Measurements from ENCODE around the gene IP6K2. TPM values are rescaled to one million over a fixed set of nuclear protein-coding genes. Genes with fewer than 3 reads are reported as not detected.

The IP6K2 gene
- total RNA-seq, 1 experiment from 2014 or later: 54.1 TPM

- DNase-seq (ENCODE audit: low read depth): no peak
Measured at GRCh38 chr3:48641396-48641795, 75.6 kb downstream of the IP6K2 start.

DNA sequence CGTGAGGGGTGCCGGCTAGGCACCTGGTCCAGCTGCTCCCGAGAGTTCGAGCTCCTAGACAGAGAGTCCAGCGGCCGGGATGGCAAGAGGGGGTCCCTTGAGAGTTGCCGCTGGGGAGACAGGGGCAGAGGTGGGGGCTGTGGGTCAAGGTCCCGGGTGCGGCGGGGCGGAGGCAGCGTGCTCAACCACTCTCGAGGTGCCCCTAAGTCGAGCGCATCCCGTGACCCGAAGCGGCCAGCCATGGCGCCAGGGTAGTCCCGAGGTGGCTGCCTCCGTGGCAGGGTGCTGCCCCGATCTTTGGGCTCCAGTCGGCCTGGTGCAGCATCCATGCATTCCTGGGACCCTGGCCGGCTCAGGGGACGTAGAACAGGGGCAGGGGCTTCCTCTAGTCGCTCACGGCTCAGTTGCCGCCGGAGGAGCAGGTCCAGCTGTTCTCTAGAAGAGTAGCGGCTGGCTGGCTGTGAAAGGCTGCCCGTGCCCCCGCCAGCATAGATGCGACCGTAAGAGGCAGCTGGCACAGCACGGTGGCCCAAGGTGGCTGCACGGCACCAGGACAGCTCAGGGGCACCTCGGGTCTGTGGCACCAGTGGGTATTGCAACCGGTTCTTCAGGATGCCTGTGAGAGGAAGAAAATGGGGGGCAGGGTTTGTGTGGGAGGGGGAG is 76.9 kb downstream of the IP6K2 start:
- no peak for DNase-seq (ENCODE audit: low read depth)

Other genes starting within 250 kb of the IP6K2 start
- 282 and 311 TPM in 2 replicates for gene SHISA5, start 213.0 kb downstream of the IP6K2 start, total RNA-seq (2014; rRNA removed; shearing (Covaris generic))
- gene PFKFB4, start 160.4 kb downstream of the IP6K2 start, total RNA-seq (2014; rRNA removed; shearing (Covaris generic)): 19.5 and 31.0 TPM in 2 replicates
- gene UCN2, start 153.4 kb downstream of the IP6K2 start, total RNA-seq (2014; rRNA removed; shearing (Covaris generic)): 0.17 and 2.7 TPM in 2 replicates
- gene COL7A1, start 121.9 kb downstream of the IP6K2 start, total RNA-seq (2014; rRNA removed; shearing (Covaris generic)): 17.0 and 33.1 TPM in 2 replicates
- gene UQCRC1, start 107.6 kb downstream of the IP6K2 start, total RNA-seq (2014; rRNA removed; shearing (Covaris generic)): 147 and 314 TPM in 2 replicates
- not detected in 2 replicates for gene TMEM89, start 95.5 kb downstream of the IP6K2 start, total RNA-seq (2014; rRNA removed; shearing (Covaris generic))
- 15.2 and 21.3 TPM in 2 replicates for gene SLC26A6, start 81.8 kb downstream of the IP6K2 start, total RNA-seq (2014; rRNA removed; shearing (Covaris generic))
- 3.8 and 5.2 TPM in 2 replicates for gene CELSR3, start 54.3 kb downstream of the IP6K2 start, total RNA-seq (2014; rRNA removed; shearing (Covaris generic))
- gene NCKIPSD, start 31.3 kb downstream of the IP6K2 start, total RNA-seq (2014; rRNA removed; shearing (Covaris generic)): 34.2 and 35.4 TPM in 2 replicates
- 20.4 and 23.5 TPM in 2 replicates for gene PRKAR2A, start 130.7 kb upstream of the IP6K2 start, total RNA-seq (2014; rRNA removed; shearing (Covaris generic))
- 14.5 and 28.2 TPM in 2 replicates for gene SLC25A20, start 181.7 kb upstream of the IP6K2 start, total RNA-seq (2014; rRNA removed; shearing (Covaris generic))
- 88.4 and 94.3 TPM in 2 replicates for gene ARIH2, start 201.6 kb upstream of the IP6K2 start, total RNA-seq (2014; rRNA removed; shearing (Covaris generic))

Data from M059J (cell line).